Stomach (tissue), 4 donors: ENCODE data around the gene KRTAP6-1.

Experiments used
- EP300 ChIP-seq: sonication (generic); formaldehyde crosslinking; IDR thresholded peaks from one replicate; pipeline ENCODE4 v1.6.1; 2017; ENCODE audit warnings: antibody characterized with exemption
- POLR2A ChIP-seq, 4 donors: fragments of 450-650 bp; IDR thresholded peaks; one replicate each; pipeline ENCODE4 v1.6.1; 2016; ENCODE audit warnings: antibody characterized with exemption in 4 of 4, control low read depth in 2 of 4, mild to moderate bottlenecking in 1 of 4, moderate library complexity in 1 of 4

DNA sequence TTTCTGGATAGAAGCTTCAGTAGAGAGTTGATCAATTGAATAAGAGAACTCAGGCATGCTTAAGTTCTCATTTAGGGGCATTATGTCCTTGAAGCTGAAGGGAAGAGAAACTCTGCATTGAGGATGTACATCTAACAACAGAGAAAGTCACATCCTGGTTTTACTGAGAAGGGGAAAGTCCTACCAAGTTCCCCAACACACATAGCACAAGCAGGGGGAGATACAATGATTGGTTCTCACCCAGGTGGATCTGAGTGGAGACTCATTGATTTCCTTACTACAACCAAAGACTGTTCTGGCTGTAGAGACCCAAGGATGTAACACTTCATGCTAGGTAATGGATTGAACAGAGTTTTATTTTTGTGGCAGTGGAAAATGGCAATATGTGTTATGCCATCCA is 1.5 kb upstream of the KRTAP6-1 start:
- TF ChIP-seq POLR2A (IDR thresholded peaks at IDR 0.05) = no peak
- no peak for TF ChIP-seq EP300
